GM10248 (cell line): ENCODE data around the gene CD151.

Experiments used
- CTCF ChIA-PET: fragments of 300-600 bp; sonication (Branson Sonifier 250); formaldehyde crosslinking; extraction: SDS; loops from one replicate; lab custom pipeline; 2021; ENCODE audit warnings: antibody characterized with exemption; lab: Yijun Ruan, JAX
- POLR2A ChIA-PET: fragments of 350-650 bp; sonication (Branson Sonifier 250); formaldehyde crosslinking; extraction: SDS; loops from one replicate; lab custom pipeline; 2020; ENCODE audit warnings: antibody characterized with exemption; lab: Yijun Ruan, JAX
- DNase-seq: peaks from one replicate; pipeline ENCODE4 v3.0.0; 2012; ENCODE audit errors: extremely low spot score
- TF ChIP-seq, protein P1 (sequence below): IDR thresholded peaks from 2 replicates; pipeline ENCODE4 v1.5.1; 2012; ENCODE audit warnings: mild to moderate bottlenecking, low read depth; ENCODE audit errors: extremely low read depth, missing control alignments, control extremely low read depth

Gene CD151

DNA sequence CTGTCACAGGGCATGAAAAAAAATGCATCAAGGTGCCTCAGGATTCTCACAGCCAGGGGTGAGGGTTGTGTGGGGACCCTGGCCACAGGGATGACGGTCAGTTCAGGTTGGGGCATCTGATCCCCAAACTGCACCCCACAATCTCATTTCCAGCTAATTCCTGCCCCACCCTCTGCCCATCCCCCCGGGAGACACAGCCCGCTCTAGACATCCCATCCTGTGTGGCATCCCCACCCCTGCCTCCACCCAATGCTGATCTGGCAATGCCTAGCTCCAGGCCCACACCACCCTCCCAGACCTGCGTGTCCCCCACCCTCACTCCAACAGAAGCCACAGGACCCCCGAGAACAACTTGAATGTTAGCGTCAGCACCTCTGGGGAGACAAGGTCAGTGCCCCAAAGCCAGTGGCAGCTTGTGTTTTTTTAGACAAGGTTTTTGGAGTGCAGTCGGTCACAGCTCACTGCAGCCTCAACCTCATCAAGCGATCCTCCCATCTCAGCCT lies 35.2 kb downstream of the CD151 start:
- TF ChIP-seq, protein P1, sequence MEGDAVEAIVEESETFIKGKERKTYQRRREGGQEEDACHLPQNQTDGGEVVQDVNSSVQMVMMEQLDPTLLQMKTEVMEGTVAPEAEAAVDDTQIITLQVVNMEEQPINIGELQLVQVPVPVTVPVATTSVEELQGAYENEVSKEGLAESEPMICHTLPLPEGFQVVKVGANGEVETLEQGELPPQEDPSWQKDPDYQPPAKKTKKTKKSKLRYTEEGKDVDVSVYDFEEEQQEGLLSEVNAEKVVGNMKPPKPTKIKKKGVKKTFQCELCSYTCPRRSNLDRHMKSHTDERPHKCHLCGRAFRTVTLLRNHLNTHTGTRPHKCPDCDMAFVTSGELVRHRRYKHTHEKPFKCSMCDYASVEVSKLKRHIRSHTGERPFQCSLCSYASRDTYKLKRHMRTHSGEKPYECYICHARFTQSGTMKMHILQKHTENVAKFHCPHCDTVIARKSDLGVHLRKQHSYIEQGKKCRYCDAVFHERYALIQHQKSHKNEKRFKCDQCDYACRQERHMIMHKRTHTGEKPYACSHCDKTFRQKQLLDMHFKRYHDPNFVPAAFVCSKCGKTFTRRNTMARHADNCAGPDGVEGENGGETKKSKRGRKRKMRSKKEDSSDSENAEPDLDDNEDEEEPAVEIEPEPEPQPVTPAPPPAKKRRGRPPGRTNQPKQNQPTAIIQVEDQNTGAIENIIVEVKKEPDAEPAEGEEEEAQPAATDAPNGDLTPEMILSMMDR = no peak
- no peak for DNase-seq
- POLR2A ChIA-PET = interaction anchor here (0.6 kb wide), 1 partner anchor 42 kb away, joined by 4 read pairs; no protein-coding TSS in a partner anchor
- CTCF ChIA-PET = no interaction called here

DNA sequence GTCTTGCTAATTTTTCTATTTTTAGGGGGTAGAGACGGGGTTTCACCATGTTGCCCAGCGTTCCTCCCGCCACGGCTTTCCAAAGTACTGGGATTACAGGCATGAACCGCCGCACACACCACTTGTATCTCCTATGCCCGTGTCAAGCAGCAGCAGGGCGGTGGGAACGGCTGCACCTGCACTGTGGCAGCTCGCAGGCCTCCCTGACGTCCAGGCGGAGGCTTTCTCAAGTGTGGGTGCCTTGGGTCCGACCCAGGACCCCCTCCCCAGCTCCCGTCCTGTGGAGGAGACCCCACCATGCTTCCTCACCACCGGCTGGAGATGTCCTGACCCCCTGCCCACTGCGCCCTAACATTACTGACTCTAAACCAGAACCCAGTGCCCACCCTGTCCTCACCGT lies 35.6 kb downstream of the CD151 start:
- ChIA-PET CTCF (no interaction called here), POLR2A (interaction anchor here (0.6 kb wide), 1 partner anchor 42 kb away, joined by 4 read pairs; no protein-coding TSS in a partner anchor)
- no peak for DNase-seq

DNA sequence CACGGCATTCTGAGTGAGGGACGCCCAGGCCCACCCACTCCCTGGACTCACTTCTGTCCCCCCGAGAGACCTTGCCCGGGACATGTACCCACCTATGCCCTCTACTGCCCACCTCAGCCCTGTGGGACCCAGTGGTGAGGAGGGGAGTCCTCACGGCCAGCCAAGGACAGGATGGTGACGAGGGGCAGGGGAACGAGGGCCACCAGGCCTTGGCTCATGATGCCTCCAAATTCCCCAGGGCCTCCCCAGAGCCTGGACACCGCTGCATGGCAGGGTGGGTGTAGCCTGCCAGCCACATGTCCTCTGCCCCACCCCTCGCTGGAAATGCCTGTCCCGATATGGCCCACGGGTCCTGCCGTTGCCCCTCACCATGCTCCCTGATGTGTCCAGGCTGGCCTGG lies 36.0 kb downstream of the CD151 start:
- ChIA-PET CTCF (no interaction called here), POLR2A (no interaction called here)
- TF ChIP-seq, protein P1 = no peak
- no peak for DNase-seq

More for the DNA sequence above, 35.6 kb downstream of the CD151 start:
- TF ChIP-seq, protein P1 = no peak

DNA sequence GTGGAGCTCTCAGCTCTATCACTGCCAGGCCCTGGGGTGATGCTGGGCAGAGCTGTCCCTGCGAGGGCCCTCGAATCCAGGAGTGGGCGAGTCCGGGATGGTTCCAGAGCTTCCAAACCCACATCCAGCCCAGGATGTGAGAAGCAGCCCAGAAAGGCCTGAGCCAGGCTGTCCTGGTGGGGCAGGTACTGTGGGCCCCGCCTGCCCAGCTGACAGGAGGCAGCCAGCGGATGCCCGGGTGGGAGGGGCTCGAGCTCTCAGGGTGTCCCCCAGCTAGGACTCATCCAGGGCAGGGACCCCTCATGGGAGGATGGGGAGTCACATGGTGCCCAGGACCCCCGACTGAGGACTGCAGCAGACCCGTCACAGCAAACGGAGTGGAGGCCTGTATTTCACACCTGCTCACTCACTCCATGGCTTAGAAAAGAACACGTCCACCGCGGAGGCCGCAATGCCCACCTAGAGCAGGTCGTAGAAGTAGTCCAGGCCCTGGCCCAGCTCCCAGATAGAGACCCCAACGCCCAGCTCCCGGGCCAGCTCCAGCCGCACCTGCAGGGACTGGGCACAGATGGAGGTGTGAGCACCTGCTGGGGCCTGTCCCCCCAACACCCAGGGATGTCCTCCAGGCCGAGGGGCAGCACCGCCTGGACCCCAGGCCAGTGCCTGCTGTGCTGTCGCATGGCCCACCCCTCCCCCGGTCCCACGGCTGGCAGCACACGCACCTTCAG lies 36.8 kb downstream of the CD151 start:
- DNase-seq = no peak
- ChIA-PET CTCF (no interaction called here), POLR2A (no interaction called here)
- TF ChIP-seq, protein P1 = no peak

DNA sequence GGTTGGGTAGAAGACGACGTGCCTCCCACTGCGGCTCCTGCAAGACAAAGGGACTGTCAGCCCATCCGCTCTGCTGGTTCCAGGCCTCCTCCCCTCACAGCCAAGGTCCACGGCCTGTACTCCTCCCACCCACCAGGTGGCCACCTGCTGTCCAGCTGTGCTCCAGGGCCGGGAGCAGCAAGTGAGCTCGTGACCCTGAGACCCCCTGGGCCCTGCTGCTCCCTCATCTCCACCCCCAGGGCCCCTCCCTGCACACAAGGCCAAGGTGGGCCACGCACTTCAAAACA lies 37.3 kb downstream of the CD151 start:
- ChIA-PET POLR2A (no interaction called here), CTCF (no interaction called here)
- no peak for DNase-seq
- TF ChIP-seq, protein P1 = no peak

DNA sequence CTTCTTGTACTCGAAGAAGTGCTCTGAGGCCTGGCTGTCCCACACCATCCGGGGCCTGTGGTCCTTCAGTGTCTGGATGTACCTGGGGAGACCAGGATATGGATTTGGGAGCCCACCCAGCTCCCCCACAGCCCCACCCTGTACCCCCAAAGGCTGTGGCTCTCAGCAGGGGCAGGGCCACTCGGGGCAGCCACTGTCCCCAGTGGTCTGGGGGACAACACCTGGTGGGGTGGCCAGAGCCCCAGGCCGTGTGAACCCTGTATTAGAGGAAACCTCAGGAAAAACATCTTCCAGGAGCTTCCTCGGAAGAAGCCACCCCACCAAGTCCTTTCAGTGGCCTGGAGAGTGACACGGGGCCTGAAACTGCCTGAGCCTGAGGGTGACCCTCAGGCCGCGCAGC lies 37.7 kb downstream of the CD151 start:
- no peak for DNase-seq
- POLR2A ChIA-PET = no interaction called here
- TF ChIP-seq, protein P1 = no peak
- CTCF ChIA-PET = no interaction called here

DNA sequence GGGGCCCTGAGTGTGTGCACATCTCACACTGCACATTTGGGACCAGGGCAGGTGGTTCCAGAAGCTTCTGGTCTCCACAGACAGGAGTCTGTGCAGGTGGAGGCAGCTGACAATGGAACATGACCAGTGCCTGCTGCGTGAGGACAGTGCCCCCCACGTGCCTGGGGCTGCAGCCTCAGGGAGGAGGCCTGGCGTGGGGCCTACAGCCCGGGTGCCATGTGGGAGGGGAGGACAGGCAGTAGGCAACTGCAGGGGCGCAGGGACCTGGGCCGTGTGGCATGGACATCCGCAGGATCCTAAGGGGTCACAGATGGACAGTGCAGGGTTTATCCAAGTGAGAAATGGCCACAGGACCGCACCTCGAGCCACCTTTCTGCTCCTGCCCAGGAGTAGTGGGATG lies 38.7 kb downstream of the CD151 start:
- CTCF ChIA-PET = interaction anchor here (1.9 kb wide), 1 partner anchor 24 kb away, joined by 7 read pairs; no protein-coding TSS in a partner anchor
- DNase-seq = no peak
- TF ChIP-seq, protein P1 = no peak
- POLR2A ChIA-PET = no interaction called here
